Prostate gland (tissue), 2 donors: Measurements from ENCODE around the gene LRRC36.

Experiments used
- POLR2A ChIP-seq: fragments of 450-650 bp; IDR thresholded peaks from one replicate; pipeline ENCODE4 v1.6.1; 2016; ENCODE audit warnings: antibody characterized with exemption, mild to moderate bottlenecking
- TF ChIP-seq, protein P1 (sequence below), 4 experiments: fragments of 200-600 bp in 2 of 4; fragments of 450-650 bp in 2 of 4; sonication (generic) in 2 of 4; IDR thresholded peaks; 1 replicate in 3 of 4; 2 replicates in 1 of 4; pipeline ENCODE4 v1.5.1; 2016 to 2019; ENCODE audit warnings: antibody characterized with exemption in 4 of 4, mild to moderate bottlenecking in 2 of 4, moderate library complexity in 2 of 4

DNA sequence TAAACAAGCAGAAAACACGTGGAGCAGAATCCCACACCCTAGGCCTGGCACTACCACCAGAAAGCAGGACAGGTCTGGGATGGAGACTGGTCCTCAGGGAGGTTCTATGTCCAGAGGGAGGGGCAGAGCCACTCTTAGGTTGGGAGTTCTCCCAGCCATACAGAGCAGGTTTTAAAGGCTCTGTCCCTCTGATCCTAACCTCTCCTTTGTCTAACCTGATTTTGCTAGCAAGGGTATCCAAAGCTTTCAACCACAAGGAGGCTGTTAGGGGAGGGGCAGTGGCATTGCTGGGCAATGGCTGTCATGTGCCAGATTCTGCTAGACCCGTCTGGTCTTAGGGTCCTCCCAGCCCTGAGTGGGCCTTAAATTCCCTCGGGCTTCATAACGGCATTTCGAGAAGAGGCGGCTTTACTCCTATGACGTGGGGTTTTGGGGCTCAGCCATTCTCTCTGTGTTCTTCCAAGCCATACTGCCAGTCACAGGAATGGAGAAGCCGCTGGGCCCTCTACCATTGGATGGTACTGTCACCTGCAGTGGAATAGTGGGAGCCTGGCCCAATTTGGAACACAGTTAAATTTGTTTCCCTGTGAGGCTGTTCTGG lies 61.0 kb downstream of the LRRC36 start:
- TF ChIP-seq, protein P1, sequence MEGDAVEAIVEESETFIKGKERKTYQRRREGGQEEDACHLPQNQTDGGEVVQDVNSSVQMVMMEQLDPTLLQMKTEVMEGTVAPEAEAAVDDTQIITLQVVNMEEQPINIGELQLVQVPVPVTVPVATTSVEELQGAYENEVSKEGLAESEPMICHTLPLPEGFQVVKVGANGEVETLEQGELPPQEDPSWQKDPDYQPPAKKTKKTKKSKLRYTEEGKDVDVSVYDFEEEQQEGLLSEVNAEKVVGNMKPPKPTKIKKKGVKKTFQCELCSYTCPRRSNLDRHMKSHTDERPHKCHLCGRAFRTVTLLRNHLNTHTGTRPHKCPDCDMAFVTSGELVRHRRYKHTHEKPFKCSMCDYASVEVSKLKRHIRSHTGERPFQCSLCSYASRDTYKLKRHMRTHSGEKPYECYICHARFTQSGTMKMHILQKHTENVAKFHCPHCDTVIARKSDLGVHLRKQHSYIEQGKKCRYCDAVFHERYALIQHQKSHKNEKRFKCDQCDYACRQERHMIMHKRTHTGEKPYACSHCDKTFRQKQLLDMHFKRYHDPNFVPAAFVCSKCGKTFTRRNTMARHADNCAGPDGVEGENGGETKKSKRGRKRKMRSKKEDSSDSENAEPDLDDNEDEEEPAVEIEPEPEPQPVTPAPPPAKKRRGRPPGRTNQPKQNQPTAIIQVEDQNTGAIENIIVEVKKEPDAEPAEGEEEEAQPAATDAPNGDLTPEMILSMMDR (IDR thresholded peaks at IDR 0.05) = no peak
- TF ChIP-seq POLR2A = no peak
